ENCODE results near the gene SOHLH1.

SOHLH1 gene, protein sequence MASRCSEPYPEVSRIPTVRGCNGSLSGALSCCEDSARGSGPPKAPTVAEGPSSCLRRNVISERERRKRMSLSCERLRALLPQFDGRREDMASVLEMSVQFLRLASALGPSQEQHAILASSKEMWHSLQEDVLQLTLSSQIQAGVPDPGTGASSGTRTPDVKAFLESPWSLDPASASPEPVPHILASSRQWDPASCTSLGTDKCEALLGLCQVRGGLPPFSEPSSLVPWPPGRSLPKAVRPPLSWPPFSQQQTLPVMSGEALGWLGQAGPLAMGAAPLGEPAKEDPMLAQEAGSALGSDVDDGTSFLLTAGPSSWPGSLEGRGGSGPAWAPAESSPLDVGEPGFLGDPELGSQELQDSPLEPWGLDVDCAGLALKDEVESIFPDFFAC

DNA sequence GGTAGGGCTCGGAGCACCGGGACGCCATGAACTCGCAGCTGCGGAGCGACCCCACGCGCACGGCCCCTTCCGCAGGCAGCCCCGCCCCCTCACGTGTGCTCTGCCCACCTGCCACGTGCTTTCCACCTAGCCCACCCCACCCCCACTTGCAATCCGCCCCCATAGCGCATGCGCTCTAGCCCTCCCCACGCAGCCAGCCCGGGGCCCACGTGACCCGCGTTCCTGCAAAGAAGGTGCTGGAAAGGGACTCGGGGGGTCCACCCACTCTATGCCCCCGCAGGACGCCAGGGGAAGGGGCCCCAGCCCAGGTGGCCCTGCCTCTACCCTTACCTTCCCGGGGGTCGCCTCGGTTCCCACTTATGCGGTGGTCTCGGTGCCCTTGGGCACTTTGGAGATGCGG, at the start of gene SOHLH1:
Gene SOHLH1 (minus strand): TSS at position 42 of the 400 bp plus-strand sequence. CDS start 14 bp downstream, at position 28.
- peaks cover 26% of the 10 kb centered on the region for H3K27me3 ChIP-seq (ENCODE audit: control insufficient read depth, insufficient read depth, low read length)
- no peaks in the 10 kb centered on the region for H3K36me3 ChIP-seq (ENCODE audit: control insufficient read depth, low read depth, low read length)
- no peak within 1 kb of the TSS for H3K4me3 ChIP-seq (ENCODE audit: low read length)
- H3K9ac ChIP-seq (ENCODE audit: low read length), result no peak within 1 kb of the TSS
- no peaks in the 10 kb centered on the region for H3K4me1 ChIP-seq (ENCODE audit: control insufficient read depth, low read depth, low read length)
- H3K9me3 ChIP-seq (ENCODE audit: control insufficient read depth, low read depth, low read length), result no peaks in the 10 kb centered on the region
- H3K27ac ChIP-seq (ENCODE audit: low read length), result no peak within 1 kb of the TSS

DNA sequence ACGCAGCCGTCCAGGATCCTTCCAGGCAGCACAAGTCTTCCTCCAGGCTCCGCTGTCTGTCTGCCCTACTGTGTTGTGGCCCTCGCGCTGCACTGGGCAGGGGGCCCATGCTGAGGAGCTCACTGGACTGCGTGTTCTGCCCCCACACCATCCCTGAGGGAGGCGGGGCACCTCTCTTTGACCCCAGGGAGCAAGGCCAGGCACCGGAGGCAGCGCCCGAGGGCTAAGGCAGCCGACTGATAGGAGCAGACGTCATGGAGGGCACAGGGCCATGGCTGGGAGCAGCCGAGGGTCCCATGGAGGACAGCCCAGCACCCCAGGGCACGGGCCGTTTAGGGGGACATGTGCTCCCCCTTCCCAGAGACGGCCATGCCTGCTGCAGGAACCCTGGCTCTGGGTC, 49.4 kb upstream of the SOHLH1 start:
- Histone ChIP-seq H3K27me3 (ENCODE audit: control insufficient read depth, insufficient read depth, low read length) (no peaks in the 10 kb centered on the region), H3K27ac (ENCODE audit: low read length) (no peak overlapping the region), H3K9ac (ENCODE audit: low read length) (no peak overlapping the region), H3K36me3 (ENCODE audit: control insufficient read depth, low read depth, low read length) (no peaks in the 10 kb centered on the region), H3K4me1 (ENCODE audit: control insufficient read depth, low read depth, low read length) (no peaks in the 10 kb centered on the region), H3K4me3 (ENCODE audit: low read length) (no peak overlapping the region), H3K9me3 (ENCODE audit: control insufficient read depth, low read depth, low read length) (no peaks in the 10 kb centered on the region)

DNA sequence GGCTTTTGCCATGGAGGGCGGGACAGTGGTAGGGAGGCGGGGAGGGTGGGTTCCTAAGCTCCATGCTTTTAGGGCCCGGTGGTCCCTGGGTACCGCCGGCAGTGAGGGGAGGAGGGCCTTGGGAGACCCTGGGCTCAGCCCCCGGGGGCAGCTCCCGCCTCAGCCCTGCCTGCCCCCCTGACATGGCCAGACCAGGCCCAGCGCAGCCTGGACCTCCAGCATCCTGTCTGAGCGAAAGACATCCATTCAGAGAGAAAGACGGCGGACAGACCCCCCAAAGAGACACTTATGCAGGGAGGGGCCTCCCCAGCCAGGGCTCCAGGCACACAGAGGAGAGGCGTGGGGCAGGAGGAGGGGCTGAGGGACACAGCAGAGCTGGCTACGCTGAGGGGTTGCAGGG, 48.0 kb upstream of the SOHLH1 start:
- Histone ChIP-seq H3K27ac (ENCODE audit: low read length) (no peak overlapping the region), H3K4me3 (ENCODE audit: low read length) (no peak overlapping the region), H3K9me3 (ENCODE audit: control insufficient read depth, low read depth, low read length) (no peaks in the 10 kb centered on the region), H3K4me1 (ENCODE audit: control insufficient read depth, low read depth, low read length) (no peaks in the 10 kb centered on the region), H3K9ac (ENCODE audit: low read length) (no peak overlapping the region), H3K36me3 (ENCODE audit: control insufficient read depth, low read depth, low read length) (no peaks in the 10 kb centered on the region), H3K27me3 (ENCODE audit: control insufficient read depth, insufficient read depth, low read length) (no peaks in the 10 kb centered on the region)

DNA sequence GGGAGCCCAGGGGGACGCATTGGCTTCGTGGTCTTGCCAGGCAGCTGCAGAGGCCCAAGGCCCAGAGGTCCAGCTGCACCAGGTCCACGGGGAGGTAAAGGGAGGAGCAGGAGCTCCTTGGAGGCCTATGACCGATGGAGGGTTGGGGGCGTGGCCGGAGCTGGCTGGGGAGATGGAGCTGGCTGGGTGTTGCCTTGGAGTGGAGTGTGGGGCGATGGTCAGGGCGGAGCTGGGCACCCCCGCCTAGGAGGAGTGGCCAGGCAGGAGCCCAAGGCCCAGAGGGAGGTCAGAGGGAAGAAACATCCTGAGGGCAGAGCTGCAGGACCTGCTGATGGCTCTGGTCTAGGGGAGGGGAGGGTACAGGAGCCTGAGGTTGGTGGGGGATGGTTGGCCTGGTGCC, 47.3 kb upstream of the SOHLH1 start:
- Histone ChIP-seq H3K27me3 (ENCODE audit: control insufficient read depth, insufficient read depth, low read length) (no peaks in the 10 kb centered on the region), H3K4me3 (ENCODE audit: low read length) (no peak overlapping the region), H3K4me1 (ENCODE audit: control insufficient read depth, low read depth, low read length) (no peaks in the 10 kb centered on the region)

DNA sequence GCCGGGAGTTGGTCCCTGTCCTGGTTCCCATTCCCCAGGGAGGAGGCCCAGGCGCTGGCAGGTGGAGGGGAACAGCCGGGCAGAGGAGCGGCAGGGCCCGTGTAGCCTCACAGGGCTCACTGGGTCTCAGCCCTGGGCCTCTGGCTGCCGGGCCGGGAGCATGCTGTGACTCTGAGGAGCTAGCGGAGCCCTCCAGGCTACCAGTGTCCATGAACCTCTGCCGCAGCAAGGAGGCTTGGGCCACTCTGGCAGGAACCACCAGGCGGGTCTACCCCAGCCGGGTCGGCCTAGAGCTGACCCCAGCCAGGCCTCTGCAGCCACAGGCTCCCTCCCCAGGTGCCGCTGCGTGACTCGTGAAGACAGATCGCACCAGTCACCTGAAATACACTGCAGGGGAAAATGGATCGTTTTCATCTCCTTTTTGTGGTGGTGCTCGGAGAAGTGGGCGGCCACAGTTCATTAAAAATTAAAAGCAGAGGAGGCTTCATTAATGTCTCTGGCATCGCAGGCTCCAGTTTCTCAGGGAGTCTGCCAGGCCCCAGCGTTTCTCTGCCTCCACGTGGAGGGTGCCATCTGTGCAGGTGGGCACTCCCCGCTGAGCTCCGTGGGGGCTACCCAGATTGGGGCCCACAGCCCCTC, 46.5 kb upstream of the SOHLH1 start:
- H3K9me3 ChIP-seq (ENCODE audit: control insufficient read depth, low read depth, low read length), result no peaks in the 10 kb centered on the region
- no peaks in the 10 kb centered on the region for H3K4me1 ChIP-seq (ENCODE audit: control insufficient read depth, low read depth, low read length)
- H3K9ac ChIP-seq (ENCODE audit: low read length), result no peak overlapping the region
- H3K27ac ChIP-seq (ENCODE audit: low read length), result no peak overlapping the region
- no peaks in the 10 kb centered on the region for H3K27me3 ChIP-seq (ENCODE audit: control insufficient read depth, insufficient read depth, low read length)
- no peak overlapping the region for H3K4me3 ChIP-seq (ENCODE audit: low read length)
- no peaks in the 10 kb centered on the region for H3K36me3 ChIP-seq (ENCODE audit: control insufficient read depth, low read depth, low read length)

More for the DNA sequence above, 47.3 kb upstream of the SOHLH1 start:
- Histone ChIP-seq H3K9me3 (ENCODE audit: control insufficient read depth, low read depth, low read length) (no peaks in the 10 kb centered on the region), H3K9ac (ENCODE audit: low read length) (no peak overlapping the region), H3K27ac (ENCODE audit: low read length) (no peak overlapping the region), H3K36me3 (ENCODE audit: control insufficient read depth, low read depth, low read length) (no peaks in the 10 kb centered on the region)

DNA sequence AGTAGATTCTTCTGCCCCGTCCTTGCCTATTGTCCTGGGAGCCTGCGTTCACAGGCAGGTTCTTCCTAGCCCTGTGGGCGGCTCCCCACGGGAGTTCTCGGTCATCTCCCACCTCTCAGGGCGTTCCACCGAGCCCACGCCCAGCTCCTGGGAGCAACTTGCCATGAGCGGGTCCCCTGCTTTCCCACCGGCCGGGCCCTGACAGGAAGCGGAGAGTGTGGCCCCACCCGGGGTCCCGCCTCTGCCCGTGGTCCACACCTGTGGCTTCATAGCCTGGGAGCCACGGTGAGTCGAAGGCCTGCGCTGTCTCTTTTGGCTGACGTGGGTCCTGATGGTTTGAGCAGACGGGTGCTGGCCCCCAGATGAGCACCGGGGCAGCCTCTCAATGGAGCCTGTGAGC, 45.9 kb upstream of the SOHLH1 start:
- no peaks in the 10 kb centered on the region for H3K27me3 ChIP-seq (ENCODE audit: control insufficient read depth, insufficient read depth, low read length)
- no peaks in the 10 kb centered on the region for H3K9me3 ChIP-seq (ENCODE audit: control insufficient read depth, low read depth, low read length)
- H3K27ac ChIP-seq (ENCODE audit: low read length), result no peak overlapping the region
- H3K4me1 ChIP-seq (ENCODE audit: control insufficient read depth, low read depth, low read length), result no peaks in the 10 kb centered on the region
- no peak overlapping the region for H3K9ac ChIP-seq (ENCODE audit: low read length)
- no peaks in the 10 kb centered on the region for H3K36me3 ChIP-seq (ENCODE audit: control insufficient read depth, low read depth, low read length)
- H3K4me3 ChIP-seq (ENCODE audit: low read length), result no peak overlapping the region

DNA sequence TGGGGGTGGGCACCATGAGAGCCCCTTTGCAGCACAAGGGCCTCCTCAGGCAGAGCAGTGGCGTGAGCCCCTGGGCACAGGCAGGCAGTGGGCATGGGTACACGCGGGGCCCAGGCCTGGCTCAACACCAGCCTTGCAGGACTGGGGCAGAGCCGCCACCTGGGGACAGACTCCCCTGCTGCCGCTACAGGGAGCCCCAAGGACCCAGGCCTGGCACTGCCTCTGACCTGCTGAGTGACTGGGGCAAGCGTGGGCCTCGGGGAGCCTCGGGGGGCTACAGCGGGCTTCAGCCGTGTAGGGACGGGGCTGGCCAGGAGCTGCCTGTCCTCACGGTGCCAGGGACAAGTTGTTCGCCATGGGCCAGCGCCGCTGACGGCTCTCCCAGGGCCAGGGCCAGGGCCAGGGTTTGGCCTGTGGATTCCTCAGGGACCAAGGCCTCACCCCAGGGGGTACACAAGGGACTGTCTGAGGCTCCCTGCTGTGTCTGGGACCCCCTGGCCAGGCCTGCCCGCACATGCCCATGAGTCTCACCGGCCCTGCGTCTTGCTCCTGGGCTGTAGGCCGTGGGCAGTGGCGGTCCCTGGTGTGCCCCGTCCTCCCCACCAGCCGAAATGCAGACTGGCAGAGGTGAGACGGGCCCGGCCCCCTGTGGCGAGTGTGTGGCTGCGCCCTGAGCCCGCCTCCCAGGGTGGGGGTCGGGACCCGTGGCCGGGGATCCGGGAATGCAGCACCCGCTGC, 45.2 kb upstream of the SOHLH1 start:
- H3K9me3 ChIP-seq (ENCODE audit: control insufficient read depth, low read depth, low read length), result no peaks in the 10 kb centered on the region
- H3K9ac ChIP-seq (ENCODE audit: low read length), result no peak overlapping the region
- no peak overlapping the region for H3K27ac ChIP-seq (ENCODE audit: low read length)
- no peak overlapping the region for H3K4me3 ChIP-seq (ENCODE audit: low read length)
- no peaks in the 10 kb centered on the region for H3K36me3 ChIP-seq (ENCODE audit: control insufficient read depth, low read depth, low read length)
- no peaks in the 10 kb centered on the region for H3K4me1 ChIP-seq (ENCODE audit: control insufficient read depth, low read depth, low read length)
- no peaks in the 10 kb centered on the region for H3K27me3 ChIP-seq (ENCODE audit: control insufficient read depth, insufficient read depth, low read length)

DNA sequence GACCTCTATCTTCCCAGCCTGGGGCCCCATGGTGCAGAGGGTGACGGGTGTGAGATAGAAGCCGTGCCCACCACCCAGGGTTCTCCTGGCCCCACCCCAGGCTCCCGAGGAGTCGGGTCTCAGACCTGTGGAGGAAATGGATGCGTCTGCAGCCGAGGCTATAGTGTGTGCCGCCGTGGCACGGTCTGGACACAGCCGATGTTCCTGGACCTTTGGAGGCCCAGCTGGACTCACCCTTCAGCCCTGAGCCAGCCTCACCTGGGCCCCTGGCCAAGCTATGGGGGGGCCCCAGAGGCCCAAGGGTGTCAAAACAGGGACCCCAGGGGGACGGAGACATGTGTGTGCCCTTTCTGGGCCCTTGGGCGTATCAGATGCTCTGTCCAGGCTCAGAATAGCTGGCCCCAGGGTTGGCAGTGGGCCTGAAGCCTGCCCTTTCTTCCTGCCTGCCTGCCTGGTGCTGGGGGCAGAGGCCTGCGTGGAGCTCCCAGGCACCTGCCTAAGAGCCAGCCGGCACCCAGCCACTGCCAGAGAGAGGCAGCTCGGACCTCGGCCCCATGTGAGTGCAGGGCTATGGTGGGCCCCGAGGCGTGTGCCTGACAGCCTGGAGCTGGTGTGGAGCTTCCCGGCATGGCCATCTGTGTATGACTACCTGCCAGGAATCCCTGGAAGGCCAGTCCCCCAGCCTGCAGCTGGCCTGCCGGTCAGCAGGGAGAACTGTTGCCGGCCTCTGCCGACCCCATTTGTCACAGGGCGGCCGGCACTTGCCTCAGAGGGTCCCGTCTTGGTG, 44.5 kb upstream of the SOHLH1 start:
- H3K4me1 ChIP-seq (ENCODE audit: control insufficient read depth, low read depth, low read length), result no peaks in the 10 kb centered on the region
- H3K9me3 ChIP-seq (ENCODE audit: control insufficient read depth, low read depth, low read length), result no peaks in the 10 kb centered on the region
- no peaks in the 10 kb centered on the region for H3K36me3 ChIP-seq (ENCODE audit: control insufficient read depth, low read depth, low read length)
- H3K4me3 ChIP-seq (ENCODE audit: low read length), result no peak overlapping the region
- no peaks in the 10 kb centered on the region for H3K27me3 ChIP-seq (ENCODE audit: control insufficient read depth, insufficient read depth, low read length)
- H3K9ac ChIP-seq (ENCODE audit: low read length), result no peak overlapping the region
- H3K27ac ChIP-seq (ENCODE audit: low read length), result no peak overlapping the region

DNA sequence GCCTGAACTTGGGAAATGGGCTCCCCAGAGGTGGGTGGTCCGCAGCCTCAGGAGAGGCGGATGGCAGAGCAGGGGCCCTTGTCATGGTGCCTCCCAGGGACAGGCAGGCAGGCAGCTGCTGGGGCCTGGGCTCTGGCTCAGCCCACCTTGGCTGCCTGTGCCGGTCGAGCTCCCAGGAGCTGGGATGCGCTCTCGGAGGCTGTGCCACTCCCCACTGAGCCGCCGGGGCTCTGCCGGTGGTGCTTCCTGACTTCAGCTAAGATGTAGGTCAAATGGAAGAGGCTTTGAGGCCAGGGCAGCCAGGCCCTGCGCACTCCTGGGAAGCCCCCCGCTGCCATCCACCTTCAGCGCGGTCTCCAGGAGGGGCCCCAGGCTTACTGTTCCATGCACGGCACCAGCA, 43.7 kb upstream of the SOHLH1 start:
- Histone ChIP-seq H3K27ac (ENCODE audit: low read length) (no peak overlapping the region), H3K27me3 (ENCODE audit: control insufficient read depth, insufficient read depth, low read length) (no peaks in the 10 kb centered on the region)

DNA sequence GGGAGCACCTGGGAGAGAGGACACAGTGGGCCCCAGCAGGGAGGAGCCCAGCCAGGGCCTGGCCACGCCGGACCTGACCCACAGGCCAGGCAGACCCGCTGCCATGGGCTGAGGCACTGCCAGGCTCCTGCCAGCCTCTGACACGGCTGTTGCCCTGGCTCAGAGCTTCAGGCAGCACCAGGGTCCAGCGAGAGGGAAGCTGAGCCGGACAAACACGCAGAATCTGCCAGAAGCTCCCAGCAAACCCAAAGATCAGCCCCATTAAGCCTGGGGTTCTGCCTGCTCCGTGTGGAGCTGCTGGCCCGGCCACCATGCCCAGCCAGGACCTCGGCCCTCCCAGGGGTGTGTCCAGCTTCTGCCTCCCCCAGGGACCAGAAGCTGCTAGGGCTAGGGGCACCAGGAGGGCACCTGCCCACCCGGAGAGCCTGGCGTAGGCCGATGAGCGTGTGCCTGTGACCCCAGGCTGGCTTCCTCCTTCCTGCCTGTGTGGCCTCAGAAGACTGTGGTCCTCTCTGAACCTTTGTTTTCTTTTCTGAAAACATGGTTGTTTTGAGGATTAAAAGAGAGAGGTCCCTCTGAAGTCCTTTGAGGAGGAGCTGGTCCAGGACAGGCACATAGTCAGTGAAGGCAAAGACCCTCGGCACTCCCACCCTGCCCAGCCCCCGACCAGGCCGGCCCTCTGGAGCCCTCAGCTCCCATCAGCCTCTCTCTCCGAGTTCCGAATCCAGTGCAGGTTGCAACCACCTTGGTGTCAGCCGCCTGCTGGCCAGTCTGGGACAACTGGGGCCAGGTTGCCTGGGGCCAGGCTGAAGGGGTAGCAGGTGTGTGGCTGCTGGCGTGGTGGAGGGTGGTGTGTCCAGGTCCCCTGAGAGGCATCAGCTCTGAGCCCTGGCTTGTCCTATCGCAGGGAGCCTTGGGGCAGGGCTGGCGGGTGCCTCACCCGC, 42.3 kb upstream of the SOHLH1 start:
- Histone ChIP-seq H3K27me3 (ENCODE audit: control insufficient read depth, insufficient read depth, low read length) (peaks cover 11% of the 10 kb centered on the region), H3K4me3 (ENCODE audit: low read length) (no peak overlapping the region), H3K9ac (ENCODE audit: low read length) (no peak overlapping the region), H3K4me1 (ENCODE audit: control insufficient read depth, low read depth, low read length) (no peaks in the 10 kb centered on the region), H3K9me3 (ENCODE audit: control insufficient read depth, low read depth, low read length) (no peaks in the 10 kb centered on the region), H3K27ac (ENCODE audit: low read length) (no peak overlapping the region), H3K36me3 (ENCODE audit: control insufficient read depth, low read depth, low read length) (no peaks in the 10 kb centered on the region)

More for the DNA sequence above, 43.7 kb upstream of the SOHLH1 start:
- no peaks in the 10 kb centered on the region for H3K9me3 ChIP-seq (ENCODE audit: control insufficient read depth, low read depth, low read length)
- H3K36me3 ChIP-seq (ENCODE audit: control insufficient read depth, low read depth, low read length), result no peaks in the 10 kb centered on the region
- H3K9ac ChIP-seq (ENCODE audit: low read length), result no peak overlapping the region
- H3K4me1 ChIP-seq (ENCODE audit: control insufficient read depth, low read depth, low read length), result no peaks in the 10 kb centered on the region
- H3K4me3 ChIP-seq (ENCODE audit: low read length), result no peak overlapping the region

All from iPS-18a (cell line).